Measurements from ENCODE around the gene HMGB2. TPM values are rescaled to one million over a fixed set of nuclear protein-coding genes. Genes with fewer than 3 reads are reported as not detected.

Gene HMGB2
- total and polyA plus RNA-seq, 2 experiments from 2014 or later = 103 to 593 TPM

- no peak for TF ChIP-seq STAT1 (IDR thresholded peaks at IDR 0.05; ENCODE audit: unreplicated experiment)
- TF ChIP-seq CTCF (conservative IDR thresholded peaks at IDR 0.05; ENCODE audit: low read depth in 2 of 2) = no peak
- TF ChIP-seq POLR2AphosphoS5 (IDR thresholded peaks at IDR 0.05; ENCODE audit: low read depth) = no peak
- no peak for TF ChIP-seq JUNB (IDR thresholded peaks at IDR 0.05; ENCODE audit: unreplicated experiment)
- TF ChIP-seq NANOG (IDR thresholded peaks at IDR 0.05; ENCODE audit: borderline replicate concordance) = no peak
These were observed 39.7 kb downstream of the HMGB2 start (continued) for GRCh38 chr4:173294444-173294843.

GRCh38 chr4:173293663-173294062 is 40.5 kb downstream of the HMGB2 start:
- Histone ChIP-seq H3K9me2 (ENCODE audit: insufficient read depth) (no peaks in the 10 kb centered on the region), H3K27me3 (ENCODE audit: insufficient read depth) (no peaks in the 10 kb centered on the region), H4K20me1 (replicated peaks; ENCODE audit: insufficient read depth) (0 out of 2 replicates have a peak, but pooled peaks cover 4% of the 10 kb centered on the region), H3K4me1 (ENCODE audit: insufficient read depth) (no peaks in the 10 kb centered on the region), H3K79me2 (replicated peaks; ENCODE audit: insufficient read depth) (peaks cover 26% of the 10 kb centered on the region), H3K27ac (ENCODE audit: low read depth) (no peak overlapping the region), H3K4me3 (no peak overlapping the region), H3K36me3 (ENCODE audit: insufficient read depth) (no peaks in the 10 kb centered on the region), H3F3A (replicated peaks; ENCODE audit: low read depth) (no peaks in the 10 kb centered on the region), H2AFZ (no peak overlapping the region), H3K4me2 (no peak overlapping the region)
- H3K9me3 Mint-ChIP-seq = no peaks in the 10 kb centered on the region; the same call in 2 of the 3 replicates
- no peak for DNase-seq (ENCODE audit: low spot score)
- H3K36me3 Mint-ChIP-seq (ENCODE audit: low read depth) = peaks cover 9% of the 10 kb centered on the region; the same call in 2 of the 3 replicates
- no peak for TF ChIP-seq REST (IDR thresholded peaks at IDR 0.05; ENCODE audit: unreplicated experiment)
- H3K4me3 Mint-ChIP-seq = no peak overlapping the region
- H3K4me1 Mint-ChIP-seq = peaks cover 7% of the 10 kb centered on the region; the same call in 2 of the 3 replicates
- no peaks in the 10 kb centered on the region for H3K27me3 Mint-ChIP-seq (ENCODE audit: insufficient read depth, low read depth, poor library complexity)
- peak; percentile 64 for ATAC-seq
- H3K27ac Mint-ChIP-seq = no peak overlapping the region

- Histone ChIP-seq H3K27ac (ENCODE audit: low read depth) (no peak overlapping the region), H3K4me1 (ENCODE audit: insufficient read depth) (no peaks in the 10 kb centered on the region), H3K9me2 (ENCODE audit: insufficient read depth) (no peaks in the 10 kb centered on the region), H3K36me3 (ENCODE audit: insufficient read depth) (peaks cover 4% of the 10 kb centered on the region; the same call in 1 of the 2 replicates), H4K20me1 (replicated peaks; ENCODE audit: insufficient read depth) (0 out of 2 replicates have a peak, but pooled peaks cover 4% of the 10 kb centered on the region), H3K79me2 (replicated peaks; ENCODE audit: insufficient read depth) (peaks cover 35% of the 10 kb centered on the region), H3K4me3 (no peak overlapping the region), H2AFZ (no peak overlapping the region), H3F3A (replicated peaks; ENCODE audit: low read depth) (no peaks in the 10 kb centered on the region), H3K4me2 (no peak overlapping the region), H3K27me3 (ENCODE audit: insufficient read depth) (no peaks in the 10 kb centered on the region)
- peaks cover 7% of the 10 kb centered on the region; the same call in 2 of the 3 replicates for H3K4me1 Mint-ChIP-seq
- ATAC-seq (no peak), DNase-seq (ENCODE audit: low spot score) (no peak)
- no peak for TF ChIP-seq NANOG (IDR thresholded peaks at IDR 0.05; ENCODE audit: borderline replicate concordance)
- no peak overlapping the region for H3K4me3 Mint-ChIP-seq
- peaks cover 16% of the 10 kb centered on the region for H3K9me3 Mint-ChIP-seq
- peaks cover 6% of the 10 kb centered on the region for H3K27me3 Mint-ChIP-seq (ENCODE audit: insufficient read depth, low read depth, poor library complexity)
- H3K27ac Mint-ChIP-seq = no peak overlapping the region
- peaks cover 17% of the 10 kb centered on the region for H3K36me3 Mint-ChIP-seq (ENCODE audit: low read depth)
These were observed 42.3 kb downstream of the HMGB2 start for GRCh38 chr4:173291899-173292298.

Data from GM23338 (cell line).